IPS-15b (cell line): ENCODE measurements around the gene VPS41.

Experiments used
- H3K27me3 ChIP-seq: one replicate; pipeline ENCODE4 v1.6.1; 2013; ENCODE audit warnings: low read length; ENCODE audit not compliant: control insufficient read depth, insufficient read depth
- H3K36me3 ChIP-seq: one replicate; pipeline ENCODE4 v1.6.1; 2013; ENCODE audit warnings: low read length; ENCODE audit not compliant: control insufficient read depth, insufficient read depth
- H3K4me1 ChIP-seq: one replicate; pipeline ENCODE4 v1.6.1; 2013; ENCODE audit warnings: mild to moderate bottlenecking, low read length; ENCODE audit not compliant: control insufficient read depth, insufficient read depth
- H3K4me3 ChIP-seq: one replicate; pipeline ENCODE4 v1.5.1; 2013; ENCODE audit warnings: low read depth, low read length
- H3K9ac ChIP-seq: one replicate; pipeline ENCODE4 v1.6.1; 2013; ENCODE audit warnings: low read depth, mild to moderate bottlenecking, low read length
- H3K9me3 ChIP-seq: one replicate; pipeline ENCODE4 v1.6.1; 2013; ENCODE audit warnings: mild to moderate bottlenecking, low read length; ENCODE audit not compliant: control insufficient read depth, insufficient read depth

The VPS41 gene

GRCh38 chr7:38746438-38746837 is 162.6 kb downstream of the VPS41 start:
- H3K27me3 ChIP-seq: no peaks in the 10 kb centered on the region
- H3K4me1 ChIP-seq: no peaks in the 10 kb centered on the region
- H3K36me3 ChIP-seq: no peaks in the 10 kb centered on the region
- no peak overlapping the region for H3K9ac ChIP-seq
- no peak overlapping the region for H3K4me3 ChIP-seq
- H3K9me3 ChIP-seq: no peaks in the 10 kb centered on the region

- H3K4me3 ChIP-seq: no peak overlapping the region
- no peaks in the 10 kb centered on the region for H3K4me1 ChIP-seq
- H3K9me3 ChIP-seq: no peaks in the 10 kb centered on the region
- H3K36me3 ChIP-seq: no peaks in the 10 kb centered on the region
- no peak overlapping the region for H3K9ac ChIP-seq
- H3K27me3 ChIP-seq: no peaks in the 10 kb centered on the region
These were observed 164.2 kb downstream of the VPS41 start for GRCh38 chr7:38744746-38745145.

DNA sequence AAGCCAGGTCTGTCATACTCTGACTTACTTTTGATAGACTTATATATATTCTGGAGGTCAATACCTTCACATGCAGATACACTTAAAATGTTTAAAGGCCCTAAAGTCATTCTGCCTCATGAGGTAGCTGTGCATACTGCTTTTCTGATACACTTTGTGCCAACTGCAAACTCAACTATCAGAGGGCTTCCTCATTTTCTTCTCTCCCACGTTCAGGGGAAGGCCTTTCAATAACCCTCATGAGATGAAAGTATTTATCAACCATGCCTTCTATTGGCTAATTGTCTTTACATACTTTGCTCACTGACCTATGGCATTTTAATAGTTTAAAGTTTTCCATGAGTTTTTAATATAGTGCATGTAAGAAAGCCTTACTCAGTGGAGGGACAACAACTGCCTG is 165.1 kb downstream of the VPS41 start:
- no peak overlapping the region for H3K4me3 ChIP-seq

DNA sequence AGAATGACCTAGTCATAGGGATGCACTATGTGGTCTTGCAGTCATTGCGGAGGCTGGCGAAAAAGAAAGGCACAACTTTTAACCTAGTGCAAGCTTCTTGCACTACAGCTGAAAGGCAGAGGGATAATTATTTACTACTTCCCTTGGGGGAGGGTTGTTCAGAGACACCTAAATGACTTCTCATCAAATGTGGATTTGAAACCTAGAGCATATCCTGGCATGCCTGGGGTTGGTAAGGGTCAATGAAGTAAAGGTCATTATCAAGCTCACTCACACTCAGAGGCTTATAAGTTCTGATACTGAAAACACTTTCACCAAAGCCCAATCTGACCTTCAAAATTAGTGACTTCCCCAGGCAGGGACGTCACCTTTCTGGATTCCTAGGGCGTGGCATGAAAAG is 168.9 kb downstream of the VPS41 start:
- Histone ChIP-seq H3K36me3 (no peaks in the 10 kb centered on the region), H3K4me1 (no peaks in the 10 kb centered on the region), H3K4me3 (no peak overlapping the region), H3K9me3 (no peaks in the 10 kb centered on the region), H3K9ac (no peak overlapping the region), H3K27me3 (no peaks in the 10 kb centered on the region)

More for the DNA sequence above, 165.1 kb downstream of the VPS41 start:
- Histone ChIP-seq H3K36me3 (no peaks in the 10 kb centered on the region), H3K9ac (no peak overlapping the region), H3K9me3 (no peaks in the 10 kb centered on the region), H3K27me3 (no peaks in the 10 kb centered on the region), H3K4me1 (no peaks in the 10 kb centered on the region)

GRCh38 chr7:38736138-38736537 is 172.9 kb downstream of the VPS41 start:
- no peaks in the 10 kb centered on the region for H3K9me3 ChIP-seq
- no peak overlapping the region for H3K9ac ChIP-seq

GRCh38 chr7:38731215-38731614 is 177.8 kb downstream of the VPS41 start:
- H3K36me3 ChIP-seq: no peaks in the 10 kb centered on the region
- H3K27me3 ChIP-seq: no peaks in the 10 kb centered on the region
- H3K9me3 ChIP-seq: no peaks in the 10 kb centered on the region
- no peak overlapping the region for H3K9ac ChIP-seq
- H3K4me1 ChIP-seq: peaks cover 7% of the 10 kb centered on the region
- no peak overlapping the region for H3K4me3 ChIP-seq

More at GRCh38 chr7:38736138-38736537, 172.9 kb downstream of the VPS41 start:
- Histone ChIP-seq H3K27me3 (no peaks in the 10 kb centered on the region), H3K4me3 (no peak overlapping the region), H3K4me1 (no peaks in the 10 kb centered on the region), H3K36me3 (no peaks in the 10 kb centered on the region)

DNA sequence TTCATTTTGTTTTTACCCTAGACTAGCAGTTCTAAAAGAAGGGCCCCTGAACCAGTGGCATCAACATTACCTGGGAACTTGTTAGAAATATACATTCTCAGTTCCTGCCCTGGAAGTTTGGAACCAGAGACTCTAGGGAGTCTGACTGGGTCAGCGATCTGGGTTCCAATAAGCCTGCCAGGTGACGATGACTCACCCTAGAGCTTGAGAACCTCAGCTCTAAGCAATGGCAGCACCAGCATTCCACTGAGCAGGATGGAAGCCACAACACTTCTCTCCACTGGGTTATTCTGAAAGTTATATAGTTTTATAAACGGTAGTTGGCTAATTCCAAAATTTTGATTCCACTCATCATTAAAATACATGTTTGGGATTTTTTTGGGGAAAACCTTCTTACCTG is 180.8 kb downstream of the VPS41 start:
- no peaks in the 10 kb centered on the region for H3K9me3 ChIP-seq
- no peak overlapping the region for H3K4me3 ChIP-seq
- H3K36me3 ChIP-seq: no peaks in the 10 kb centered on the region
- H3K27me3 ChIP-seq: no peaks in the 10 kb centered on the region
- H3K4me1 ChIP-seq: peaks cover 7% of the 10 kb centered on the region
- H3K9ac ChIP-seq: no peak overlapping the region

DNA sequence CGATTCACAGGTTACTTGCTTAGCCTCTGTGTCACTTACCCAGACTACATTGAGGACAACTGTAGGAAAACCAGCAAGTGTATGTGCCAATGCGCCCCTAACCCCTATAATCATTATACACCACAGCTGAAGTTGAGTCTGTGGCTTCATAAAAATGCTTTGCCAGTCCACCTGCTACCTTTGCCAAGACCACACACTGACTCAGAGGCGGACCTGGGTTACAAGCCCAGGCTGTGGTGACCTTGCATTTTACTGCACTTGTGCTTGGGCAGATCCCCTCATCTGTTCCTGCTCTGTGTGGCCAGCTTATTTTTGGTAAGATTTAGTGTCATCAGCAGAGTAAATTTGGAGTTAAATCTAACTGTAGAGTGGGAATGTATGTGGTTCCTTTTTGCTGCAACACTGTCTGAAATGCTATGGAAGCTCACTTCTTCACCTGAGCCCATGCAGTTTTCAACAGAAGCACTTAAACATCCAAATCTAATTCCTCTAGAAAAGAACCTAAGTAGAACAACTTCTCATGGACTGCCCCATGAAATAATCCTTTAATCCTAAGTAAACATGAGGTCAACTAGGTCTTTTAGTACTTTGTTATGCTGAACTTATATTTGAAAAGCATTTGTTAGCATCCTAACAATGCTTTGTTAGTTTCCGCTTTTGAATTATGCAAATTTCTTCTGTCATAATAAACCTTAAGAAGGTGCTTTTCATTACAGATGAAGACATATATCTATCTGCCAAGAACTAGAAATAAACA is 181.6 kb downstream of the VPS41 start:
- H3K9me3 ChIP-seq: no peaks in the 10 kb centered on the region
- peaks cover 7% of the 10 kb centered on the region for H3K4me1 ChIP-seq
- no peaks in the 10 kb centered on the region for H3K27me3 ChIP-seq
- H3K9ac ChIP-seq: no peak overlapping the region
- H3K4me3 ChIP-seq: no peak overlapping the region
- no peaks in the 10 kb centered on the region for H3K36me3 ChIP-seq

DNA sequence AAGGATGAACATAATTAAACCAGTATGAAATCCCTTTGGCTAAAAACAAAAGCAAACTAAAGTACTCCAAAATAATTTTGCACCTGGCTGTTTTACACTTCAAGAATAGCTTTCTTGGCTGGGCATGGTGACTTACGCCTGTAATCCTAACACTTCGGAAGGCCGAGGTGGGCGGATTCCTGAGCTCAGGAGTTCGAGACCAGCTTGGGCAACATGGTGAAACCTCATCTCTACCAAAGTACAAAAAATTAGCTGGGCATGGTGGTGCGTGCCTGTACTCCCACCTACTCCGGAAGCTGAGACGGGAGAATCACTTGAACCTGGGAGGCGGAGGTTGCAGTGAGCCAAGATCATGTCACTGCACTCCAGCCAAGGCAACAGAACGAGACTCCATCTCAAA is 185.7 kb downstream of the VPS41 start:
- no peak overlapping the region for H3K9ac ChIP-seq
- H3K27me3 ChIP-seq: no peaks in the 10 kb centered on the region
- no peaks in the 10 kb centered on the region for H3K36me3 ChIP-seq
- peaks cover 7% of the 10 kb centered on the region for H3K4me1 ChIP-seq
- no peak overlapping the region for H3K4me3 ChIP-seq
- H3K9me3 ChIP-seq: no peaks in the 10 kb centered on the region

DNA sequence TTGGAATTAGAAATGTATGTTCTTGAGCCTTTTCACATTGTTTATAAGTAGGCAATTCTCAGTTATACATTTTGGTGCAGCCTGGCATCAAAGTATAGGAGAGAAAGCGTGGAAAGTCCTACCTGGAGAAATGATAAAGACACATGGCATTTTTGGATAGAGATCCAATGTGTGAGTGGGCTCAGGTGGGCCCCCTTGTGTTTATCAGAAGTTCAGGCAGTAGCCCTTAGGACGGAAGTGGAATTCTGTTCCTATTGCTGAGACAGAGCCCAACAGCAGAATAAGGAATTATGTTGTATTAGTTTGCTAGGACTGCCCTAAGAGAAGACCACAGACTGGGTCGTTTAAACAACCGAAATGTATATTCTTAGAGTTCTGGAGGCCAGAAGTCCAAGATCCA is 192.6 kb downstream of the VPS41 start:
- Histone ChIP-seq H3K9me3 (no peaks in the 10 kb centered on the region), H3K9ac (no peak overlapping the region), H3K27me3 (no peaks in the 10 kb centered on the region), H3K4me1 (no peaks in the 10 kb centered on the region), H3K36me3 (no peaks in the 10 kb centered on the region), H3K4me3 (no peak overlapping the region)

GRCh38 chr7:38709123-38709522 is 199.9 kb downstream of the VPS41 start:
- Histone ChIP-seq H3K36me3 (no peaks in the 10 kb centered on the region), H3K9ac (no peak overlapping the region), H3K4me3 (no peak overlapping the region), H3K9me3 (no peaks in the 10 kb centered on the region), H3K4me1 (no peaks in the 10 kb centered on the region), H3K27me3 (no peaks in the 10 kb centered on the region)

DNA sequence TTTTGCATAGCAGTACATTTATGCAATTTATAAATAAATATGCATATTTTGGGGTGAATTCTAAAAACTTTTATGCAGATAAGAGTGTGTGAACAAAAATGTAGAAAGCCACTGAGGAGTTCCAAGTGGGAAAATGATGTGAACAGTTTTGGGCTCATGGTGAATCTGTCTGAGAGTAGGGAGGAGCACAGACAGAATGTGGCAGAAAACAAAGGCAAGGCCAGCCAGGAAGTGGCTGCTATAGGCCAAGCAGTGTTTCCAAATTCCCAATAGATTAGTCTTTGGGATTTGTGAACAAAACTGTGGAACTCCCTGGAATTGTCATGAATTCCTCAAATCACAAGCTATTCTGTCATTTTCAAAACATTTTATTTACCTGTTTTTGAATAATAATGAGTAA is 204.2 kb downstream of the VPS41 start:
- H3K36me3 ChIP-seq: no peaks in the 10 kb centered on the region
- no peak overlapping the region for H3K9ac ChIP-seq
- H3K9me3 ChIP-seq: no peaks in the 10 kb centered on the region
- no peaks in the 10 kb centered on the region for H3K4me1 ChIP-seq
- H3K4me3 ChIP-seq: no peak overlapping the region
- H3K27me3 ChIP-seq: no peaks in the 10 kb centered on the region
